ENCODE results near the gene KCNJ6. TPM values are rescaled to one million over a fixed set of nuclear protein-coding genes. Genes with fewer than 3 reads are reported as not detected.
A peak's percentile ranks its signal among the peaks of the same experiment; 100 is the strongest.

The KCNJ6 gene
- total RNA-seq, 1 donor, result 0.36 TPM

GRCh38 chr21:37848721-37849490 is 67.4 kb downstream of the KCNJ6 start:
- Histone ChIP-seq H2AFZ (ENCODE audit: low read length) (no peak overlapping the region), H3K4me2 (ENCODE audit: insufficient read depth, low read length) (peak overlapping the region; percentile 26), H3K4me3 (ENCODE audit: insufficient read depth, low read length) (no peak overlapping the region), H3K9me3 (ENCODE audit: low read depth, low read length) (no peaks in the 10 kb centered on the region), H3K27me3 (ENCODE audit: insufficient read depth, low read length) (no peaks in the 10 kb centered on the region), H3K79me2 (ENCODE audit: insufficient read depth, low read length) (no peaks in the 10 kb centered on the region), H3K27ac (ENCODE audit: low read depth, low read length) (peak overlapping the region; percentile 42), H4K20me1 (ENCODE audit: insufficient read depth, low read length) (no peaks in the 10 kb centered on the region), H3K4me1 (ENCODE audit: insufficient read depth, low read length) (peaks cover 28% of the 10 kb centered on the region), H3K36me3 (ENCODE audit: insufficient read depth, low read length) (no peaks in the 10 kb centered on the region)
- TF ChIP-seq CTCF (IDR thresholded peaks at IDR 0.05; ENCODE audit: extremely low read depth, low read depth, low read length), result no peak
- DNase-seq (ENCODE audit: insufficient read length, low spot score, missing footprints), result peak; percentile 80

- H2AFZ ChIP-seq (ENCODE audit: low read length), result no peak overlapping the region
- H3K79me2 ChIP-seq (ENCODE audit: insufficient read depth, low read length), result no peaks in the 10 kb centered on the region
- no peak for TF ChIP-seq CTCF (IDR thresholded peaks at IDR 0.05; ENCODE audit: extremely low read depth, low read depth, low read length)
- H3K27me3 ChIP-seq (ENCODE audit: insufficient read depth, low read length), result no peaks in the 10 kb centered on the region
- no peaks in the 10 kb centered on the region for H3K9me3 ChIP-seq (ENCODE audit: low read depth, low read length)
- H3K4me1 ChIP-seq (ENCODE audit: insufficient read depth, low read length), result peaks cover 27% of the 10 kb centered on the region
- DNase-seq (ENCODE audit: insufficient read length, low spot score, missing footprints), result no peak
- no peaks in the 10 kb centered on the region for H3K36me3 ChIP-seq (ENCODE audit: insufficient read depth, low read length)
- H3K4me2 ChIP-seq (ENCODE audit: insufficient read depth, low read length), result no peak overlapping the region
- H3K27ac ChIP-seq (ENCODE audit: low read depth, low read length), result no peak overlapping the region
- no peaks in the 10 kb centered on the region for H4K20me1 ChIP-seq (ENCODE audit: insufficient read depth, low read length)
- no peak overlapping the region for H3K4me3 ChIP-seq (ENCODE audit: insufficient read depth, low read length)
Observed at GRCh38 chr21:37845535-37845934, 70.7 kb downstream of the KCNJ6 start.

- Histone ChIP-seq H3K27ac (ENCODE audit: low read depth, low read length) (no peak overlapping the region), H4K20me1 (ENCODE audit: insufficient read depth, low read length) (no peaks in the 10 kb centered on the region), H3K9me3 (ENCODE audit: low read depth, low read length) (no peaks in the 10 kb centered on the region), H3K4me3 (ENCODE audit: insufficient read depth, low read length) (no peak overlapping the region), H3K79me2 (ENCODE audit: insufficient read depth, low read length) (no peaks in the 10 kb centered on the region), H3K36me3 (ENCODE audit: insufficient read depth, low read length) (no peaks in the 10 kb centered on the region), H2AFZ (ENCODE audit: low read length) (no peak overlapping the region), H3K4me1 (ENCODE audit: insufficient read depth, low read length) (peaks cover 3% of the 10 kb centered on the region), H3K27me3 (ENCODE audit: insufficient read depth, low read length) (no peaks in the 10 kb centered on the region), H3K4me2 (ENCODE audit: insufficient read depth, low read length) (no peak overlapping the region)
- TF ChIP-seq CTCF (IDR thresholded peaks at IDR 0.05; ENCODE audit: extremely low read depth, low read depth, low read length), result no peak
- no peak for DNase-seq (ENCODE audit: insufficient read length, low spot score, missing footprints)
Observed at GRCh38 chr21:37843191-37843590, 73.1 kb downstream of the KCNJ6 start.

GRCh38 chr21:37842163-37842919 is 73.9 kb downstream of the KCNJ6 start:
- H3K4me2 ChIP-seq (ENCODE audit: insufficient read depth, low read length), result no peak overlapping the region
- H3K27ac ChIP-seq (ENCODE audit: low read depth, low read length), result no peak overlapping the region
- no peaks in the 10 kb centered on the region for H3K27me3 ChIP-seq (ENCODE audit: insufficient read depth, low read length)
- no peaks in the 10 kb centered on the region for H3K36me3 ChIP-seq (ENCODE audit: insufficient read depth, low read length)
- H3K9me3 ChIP-seq (ENCODE audit: low read depth, low read length), result no peaks in the 10 kb centered on the region
- no peak overlapping the region for H3K4me3 ChIP-seq (ENCODE audit: insufficient read depth, low read length)
- no peaks in the 10 kb centered on the region for H3K4me1 ChIP-seq (ENCODE audit: insufficient read depth, low read length)
- H3K79me2 ChIP-seq (ENCODE audit: insufficient read depth, low read length), result no peaks in the 10 kb centered on the region
- no peak overlapping the region for H2AFZ ChIP-seq (ENCODE audit: low read length)
- TF ChIP-seq CTCF (IDR thresholded peaks at IDR 0.05; ENCODE audit: extremely low read depth, low read depth, low read length), result no peak
- H4K20me1 ChIP-seq (ENCODE audit: insufficient read depth, low read length), result no peaks in the 10 kb centered on the region
- no peak for DNase-seq (ENCODE audit: insufficient read length, low spot score, missing footprints)
